DND-41 (cell line): ENCODE measurements around the gene ZNF324.

Source experiments
- CTCF ChIP-seq: IDR thresholded peaks from 2 replicates; pipeline ENCODE4 v1.5.1; 2012; ENCODE audit warnings: borderline replicate concordance, low read length, moderate library complexity, mild to moderate bottlenecking; ENCODE audit not compliant: poor library complexity, severe bottlenecking; ENCODE audit errors: extremely low read depth
- EZH2 ChIP-seq: IDR thresholded peaks from 3 replicates; pipeline ENCODE4 v1.6.1; 2012; ENCODE audit warnings: borderline replicate concordance, low read depth, mild to moderate bottlenecking, moderate library complexity, low read length, inconsistent platforms; ENCODE audit not compliant: severe bottlenecking

GRCh38 chr19:58474997-58475713 is 8.3 kb downstream of the ZNF324 start:
- no peak for TF ChIP-seq CTCF
- TF ChIP-seq EZH2: no peak
